ENCODE measurements around the gene KDM4B. TPM values are rescaled to one million over a fixed set of nuclear protein-coding genes. Genes with fewer than 3 reads are reported as not detected.

The KDM4B gene
- total and polyA plus RNA-seq, 9 of the 15 experiments (the other 6 are each of a cell fraction or from before 2014, with no cell fraction given) = 0.21 to 29.9 (median 7.3) TPM

DNA sequence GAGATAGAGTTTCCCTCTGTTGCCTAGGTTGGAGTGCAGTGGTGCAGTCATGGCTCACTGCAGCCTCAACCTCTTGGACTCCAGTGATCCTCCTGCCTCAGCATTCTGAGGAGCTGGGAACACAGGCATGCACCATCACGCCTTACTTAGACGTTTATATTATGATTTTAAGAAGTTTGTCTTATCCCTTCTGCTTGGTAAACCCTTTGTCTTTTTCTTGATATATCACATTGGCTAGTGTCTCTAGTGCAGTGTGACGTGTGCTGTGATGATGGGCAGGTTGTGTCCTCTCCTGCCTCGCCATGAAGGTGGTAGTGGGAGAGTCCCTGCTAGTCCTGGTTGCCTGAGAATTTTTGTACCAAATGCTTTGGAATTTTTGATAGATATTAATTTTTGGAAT, 93.9 kb downstream of the KDM4B start (continued):
- TF ChIP-seq, protein P1, sequence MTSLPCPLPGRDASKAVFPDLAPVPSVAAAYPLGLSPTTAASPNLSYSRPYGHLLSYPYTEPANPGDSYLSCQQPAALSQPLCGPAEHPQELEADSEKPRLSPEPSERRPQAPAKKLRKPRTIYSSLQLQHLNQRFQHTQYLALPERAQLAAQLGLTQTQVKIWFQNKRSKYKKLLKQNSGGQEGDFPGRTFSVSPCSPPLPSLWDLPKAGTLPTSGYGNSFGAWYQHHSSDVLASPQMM (CRISPR knock-in tag; IDR thresholded peaks at IDR 0.05) = no peak
- TF ChIP-seq ZC3H4 (CRISPR knock-in tag; IDR thresholded peaks at IDR 0.05; ENCODE audit: borderline replicate concordance) (no peak), RAD21 (CRISPR knock-in tag; conservative IDR thresholded peaks at IDR 0.05 in 1 of 2, IDR thresholded peaks at IDR 0.05 in 1 of 2) (no peak), SOX6 (IDR thresholded peaks at IDR 0.05) (no peak), PRMT5 (CRISPR knock-in tag; IDR thresholded peaks at IDR 0.05) (no peak), SNIP1 (IDR thresholded peaks at IDR 0.05; ENCODE audit: low read depth) (no peak), EZH2 (IDR thresholded peaks at IDR 0.05; ENCODE audit: borderline replicate concordance, low read depth, low read length) (no peak), ZNF717 (CRISPR knock-in tag; IDR thresholded peaks at IDR 0.05) (no peak), FIP1L1 (IDR thresholded peaks at IDR 0.05; ENCODE audit: low read depth, low read length, poor library complexity, severe bottlenecking) (no peak), CBX5 (IDR thresholded peaks at IDR 0.05; ENCODE audit: borderline replicate concordance, low read depth) (0 out of 2 replicates have a peak, but pooled peaks have one; percentile 32), JUNB (CRISPR knock-in tag; conservative IDR thresholded peaks at IDR 0.05) (no peak), KAT8 (IDR thresholded peaks at IDR 0.05; ENCODE audit: low read depth) (no peak), COPS2 (conservative IDR thresholded peaks at IDR 0.05) (no peak)
- TF ChIP-seq, protein P2, sequence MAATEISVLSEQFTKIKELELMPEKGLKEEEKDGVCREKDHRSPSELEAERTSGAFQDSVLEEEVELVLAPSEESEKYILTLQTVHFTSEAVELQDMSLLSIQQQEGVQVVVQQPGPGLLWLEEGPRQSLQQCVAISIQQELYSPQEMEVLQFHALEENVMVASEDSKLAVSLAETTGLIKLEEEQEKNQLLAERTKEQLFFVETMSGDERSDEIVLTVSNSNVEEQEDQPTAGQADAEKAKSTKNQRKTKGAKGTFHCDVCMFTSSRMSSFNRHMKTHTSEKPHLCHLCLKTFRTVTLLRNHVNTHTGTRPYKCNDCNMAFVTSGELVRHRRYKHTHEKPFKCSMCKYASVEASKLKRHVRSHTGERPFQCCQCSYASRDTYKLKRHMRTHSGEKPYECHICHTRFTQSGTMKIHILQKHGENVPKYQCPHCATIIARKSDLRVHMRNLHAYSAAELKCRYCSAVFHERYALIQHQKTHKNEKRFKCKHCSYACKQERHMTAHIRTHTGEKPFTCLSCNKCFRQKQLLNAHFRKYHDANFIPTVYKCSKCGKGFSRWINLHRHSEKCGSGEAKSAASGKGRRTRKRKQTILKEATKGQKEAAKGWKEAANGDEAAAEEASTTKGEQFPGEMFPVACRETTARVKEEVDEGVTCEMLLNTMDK (IDR thresholded peaks at IDR 0.05; ENCODE audit: borderline replicate concordance, insufficient read depth, low read depth, low read length, poor library complexity, severe bottlenecking) = no peak
